Activated naive CD8-positive, alpha-beta T cell (primary cell): ENCODE results near the gene ZNF410.
A peak's percentile ranks its signal among the peaks of the same experiment; 100 is the strongest.
"Not testable (repeated sequence)": the region's sequence is repeated elsewhere in the genome, so short reads cannot be mapped to it uniquely, and the experiment has no call there.

Source experiments
- H3K27ac Mint-ChIP-seq: one replicate; pipeline ENCODE4 v1.8.0; 2021; ENCODE audit warnings: mixed read lengths
- H3K27me3 Mint-ChIP-seq: one replicate; pipeline ENCODE4 v1.8.0; 2021; ENCODE audit warnings: mixed read lengths
- H3K36me3 Mint-ChIP-seq: one replicate; pipeline ENCODE4 v1.8.0; 2021; ENCODE audit warnings: mixed read lengths
- H3K4me1 Mint-ChIP-seq: one replicate; pipeline ENCODE4 v1.8.0; 2021; ENCODE audit warnings: low read depth, mixed read lengths
- H3K4me3 Mint-ChIP-seq: one replicate; pipeline ENCODE4 v1.8.0; 2021; ENCODE audit warnings: mild to moderate bottlenecking, mixed read lengths
- H3K9me3 Mint-ChIP-seq: one replicate; pipeline ENCODE4 v1.8.0; 2021; ENCODE audit warnings: low read depth, mixed read lengths

The ZNF410 gene

DNA sequence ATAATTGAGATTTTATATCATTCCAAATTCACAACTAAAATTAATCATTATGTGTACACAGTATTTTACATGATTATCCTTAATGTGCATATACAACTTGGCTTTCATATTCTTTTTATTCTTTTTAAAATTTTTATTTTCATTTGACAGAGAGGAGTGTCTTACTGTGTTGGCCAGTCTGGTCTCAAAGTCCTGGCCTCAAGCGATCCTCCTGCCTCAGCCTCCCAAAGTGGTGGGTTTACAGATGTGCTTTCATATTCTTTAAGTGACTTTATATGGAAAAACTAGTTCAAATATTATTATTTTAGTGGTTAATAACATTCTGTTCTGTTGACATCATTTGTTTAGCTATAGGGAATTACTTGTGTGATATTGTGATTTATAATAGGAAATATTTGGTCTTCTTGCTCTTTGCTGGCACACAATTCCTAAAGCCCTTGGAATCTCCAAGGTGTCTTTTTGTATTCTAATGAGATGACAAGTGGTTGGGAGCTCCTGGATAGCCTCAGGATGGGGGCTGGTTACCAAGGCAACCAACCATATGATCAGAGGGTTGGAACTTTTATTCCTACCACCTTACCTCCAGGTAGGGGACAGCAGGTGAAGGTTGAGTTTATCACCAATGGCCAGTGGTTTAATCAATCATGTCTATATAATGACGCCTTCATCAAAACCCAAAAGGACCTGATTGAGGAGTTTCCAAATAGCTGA lies 16.0 kb upstream of the ZNF410 start:
- Mint-ChIP-seq H3K4me3 (no peak overlapping the region), H3K9me3 (no peaks in the 10 kb centered on the region), H3K27ac (no peak overlapping the region), H3K4me1 (no peaks in the 10 kb centered on the region), H3K27me3 (no peaks in the 10 kb centered on the region), H3K36me3 (peaks cover 2% of the 10 kb centered on the region)

DNA sequence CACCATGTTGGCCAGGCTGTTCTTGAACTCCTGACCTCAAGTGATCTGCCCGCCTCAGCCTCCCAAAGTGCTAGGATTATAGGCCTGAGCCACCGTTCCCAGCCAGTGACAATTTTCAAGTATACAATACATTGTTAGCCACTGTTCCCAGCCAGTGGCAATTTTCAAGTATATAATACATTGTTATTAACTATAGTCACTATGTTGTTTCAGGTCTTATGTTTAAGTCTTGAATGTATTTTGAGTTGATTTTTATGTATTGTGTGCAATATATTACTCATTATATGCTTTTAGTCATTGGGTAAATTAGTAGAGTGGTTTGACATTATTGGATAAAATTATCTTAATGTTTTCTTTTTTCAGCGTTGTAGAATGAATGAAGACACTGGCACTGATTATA lies 13.0 kb upstream of the ZNF410 start:
- Mint-ChIP-seq H3K9me3 (no peaks in the 10 kb centered on the region), H3K36me3 (peaks cover 2% of the 10 kb centered on the region), H3K4me1 (no peaks in the 10 kb centered on the region), H3K27ac (no peak overlapping the region), H3K27me3 (no peaks in the 10 kb centered on the region), H3K4me3 (no peak overlapping the region)

DNA sequence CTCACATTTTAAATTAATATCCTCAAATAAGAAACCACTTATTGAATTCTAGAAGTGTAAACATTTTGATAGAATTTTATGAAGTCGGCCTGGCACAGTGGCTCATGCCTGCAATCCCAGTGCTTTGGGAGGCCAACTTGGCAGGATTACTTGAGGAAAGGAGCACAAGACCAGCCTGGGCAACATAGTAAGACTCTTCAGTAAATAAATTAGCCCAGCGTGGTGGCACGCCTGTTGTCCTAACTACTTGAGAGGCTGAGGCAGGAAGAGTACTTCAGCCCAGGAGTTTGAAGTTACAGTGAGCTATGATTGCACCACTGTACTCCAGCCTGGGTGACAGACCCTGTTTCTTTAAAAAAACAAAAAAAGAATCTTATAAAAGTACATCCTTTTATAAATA lies 8.9 kb upstream of the ZNF410 start:
- Mint-ChIP-seq H3K36me3 (no peaks in the 10 kb centered on the region), H3K9me3 (no peaks in the 10 kb centered on the region), H3K4me1 (no peaks in the 10 kb centered on the region), H3K4me3 (no peak overlapping the region), H3K27me3 (no peaks in the 10 kb centered on the region), H3K27ac (no peak overlapping the region)

DNA sequence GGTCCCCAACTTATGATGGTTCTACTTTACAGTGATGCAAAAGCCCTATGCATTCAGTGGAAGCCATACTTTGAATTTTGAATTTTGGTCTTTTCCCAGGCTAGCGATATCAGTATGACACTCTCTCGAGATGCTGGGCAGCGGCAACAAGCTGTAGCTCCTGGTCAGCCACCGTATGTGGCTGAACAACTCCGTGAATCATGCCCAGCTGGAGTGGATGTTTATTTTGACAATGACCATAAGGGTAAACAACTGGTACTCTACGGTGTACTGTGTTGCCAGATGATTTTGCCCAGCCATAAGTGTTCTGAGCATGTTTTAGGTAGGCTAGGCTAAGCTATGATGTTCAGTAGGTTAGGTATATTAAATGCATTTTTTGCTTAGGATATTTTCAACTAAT lies 8.2 kb upstream of the ZNF410 start:
- H3K27me3 Mint-ChIP-seq = no peaks in the 10 kb centered on the region
- H3K36me3 Mint-ChIP-seq = no peaks in the 10 kb centered on the region
- no peak overlapping the region for H3K4me3 Mint-ChIP-seq
- H3K9me3 Mint-ChIP-seq = no peaks in the 10 kb centered on the region
- no peak overlapping the region for H3K27ac Mint-ChIP-seq
- H3K4me1 Mint-ChIP-seq = no peaks in the 10 kb centered on the region

DNA sequence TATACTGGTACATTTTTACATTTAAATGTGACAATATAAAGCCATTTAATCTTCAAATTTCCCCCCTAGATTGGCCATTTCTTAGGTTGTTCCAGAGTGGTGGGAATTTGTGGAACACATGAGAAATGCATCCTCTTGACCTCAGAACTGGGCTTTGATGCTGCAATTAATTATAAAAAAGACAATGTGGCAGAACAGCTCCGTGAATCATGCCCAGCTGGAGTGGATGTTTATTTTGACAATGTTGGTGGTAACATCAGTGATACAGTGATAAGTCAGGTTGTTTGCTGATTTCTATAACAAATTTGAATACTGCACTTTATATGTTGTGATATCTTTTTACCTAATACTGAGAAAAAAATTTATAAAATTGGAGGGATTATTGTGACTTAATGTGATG lies 7.6 kb upstream of the ZNF410 start:
- H3K27ac Mint-ChIP-seq = no peak overlapping the region
- H3K36me3 Mint-ChIP-seq = no peaks in the 10 kb centered on the region
- H3K27me3 Mint-ChIP-seq = no peaks in the 10 kb centered on the region
- H3K4me3 Mint-ChIP-seq = no peak overlapping the region
- peaks cover 2% of the 10 kb centered on the region for H3K4me1 Mint-ChIP-seq
- H3K9me3 Mint-ChIP-seq = no peaks in the 10 kb centered on the region

DNA sequence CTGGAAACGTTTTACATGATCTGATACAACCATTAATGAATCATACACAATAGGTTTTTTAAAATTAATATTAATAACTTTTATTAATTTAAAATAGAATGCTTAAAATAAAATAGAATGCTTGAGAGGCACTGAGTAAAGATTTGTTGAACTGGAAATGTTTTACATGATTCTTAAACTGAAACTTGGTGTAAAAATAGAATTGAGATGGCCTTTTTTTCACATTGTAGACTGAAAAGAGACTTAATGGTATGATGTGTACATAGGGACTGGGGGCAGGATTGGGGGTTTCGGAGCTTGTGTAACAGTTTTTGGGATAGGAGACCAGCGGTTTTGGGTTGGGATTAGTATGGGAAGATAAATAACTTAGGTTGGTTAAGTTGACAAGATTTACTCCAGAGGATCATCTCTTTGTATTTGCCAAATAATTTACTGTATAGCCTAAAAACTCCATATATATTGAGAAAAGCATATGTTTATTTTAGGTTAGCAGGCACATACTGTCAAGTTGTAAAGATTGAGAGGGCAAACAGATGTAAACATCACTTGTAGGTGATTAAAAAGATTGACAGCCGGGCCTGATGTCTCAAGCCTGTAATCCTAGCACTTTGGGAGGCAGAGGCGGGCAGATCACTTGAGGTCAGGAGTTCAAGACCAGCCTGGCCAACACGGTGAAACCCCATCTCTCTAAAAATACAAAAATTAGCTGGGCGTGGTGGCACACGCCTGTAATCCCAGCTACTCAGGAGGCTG lies 2.0 kb upstream of the ZNF410 start:
- peak overlapping the region; percentile 28 for H3K27ac Mint-ChIP-seq

DNA sequence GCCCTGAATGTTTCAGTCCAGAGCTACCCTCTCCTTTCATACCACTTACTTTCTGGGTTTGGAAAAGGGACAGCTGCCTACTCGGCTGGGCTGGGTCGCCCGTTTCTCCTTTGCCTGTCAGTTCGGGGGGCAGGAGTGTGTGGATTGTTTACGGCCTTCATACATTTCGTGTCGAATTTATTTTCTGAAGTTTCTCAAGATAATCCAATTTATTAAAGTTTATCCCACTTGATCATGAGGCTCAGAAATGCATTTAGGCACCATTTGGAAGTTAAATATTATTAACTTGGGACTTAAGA lies 608 bp downstream of the ZNF410 start:
- peaks cover 2% of the 10 kb centered on the region for H3K36me3 Mint-ChIP-seq
- peak overlapping the region; percentile 85 for H3K27ac Mint-ChIP-seq
- H3K9me3 Mint-ChIP-seq = no peaks in the 10 kb centered on the region
- H3K4me3 Mint-ChIP-seq = peak overlapping the region; percentile 98
- H3K4me1 Mint-ChIP-seq = peaks cover 49% of the 10 kb centered on the region
- no peaks in the 10 kb centered on the region for H3K27me3 Mint-ChIP-seq

More for the DNA sequence above, 2.0 kb upstream of the ZNF410 start:
- Mint-ChIP-seq H3K27me3 (no peaks in the 10 kb centered on the region), H3K9me3 (no peaks in the 10 kb centered on the region), H3K4me3 (peak overlapping the region; percentile 74), H3K36me3 (peaks cover 2% of the 10 kb centered on the region), H3K4me1 (peaks cover 41% of the 10 kb centered on the region)

DNA sequence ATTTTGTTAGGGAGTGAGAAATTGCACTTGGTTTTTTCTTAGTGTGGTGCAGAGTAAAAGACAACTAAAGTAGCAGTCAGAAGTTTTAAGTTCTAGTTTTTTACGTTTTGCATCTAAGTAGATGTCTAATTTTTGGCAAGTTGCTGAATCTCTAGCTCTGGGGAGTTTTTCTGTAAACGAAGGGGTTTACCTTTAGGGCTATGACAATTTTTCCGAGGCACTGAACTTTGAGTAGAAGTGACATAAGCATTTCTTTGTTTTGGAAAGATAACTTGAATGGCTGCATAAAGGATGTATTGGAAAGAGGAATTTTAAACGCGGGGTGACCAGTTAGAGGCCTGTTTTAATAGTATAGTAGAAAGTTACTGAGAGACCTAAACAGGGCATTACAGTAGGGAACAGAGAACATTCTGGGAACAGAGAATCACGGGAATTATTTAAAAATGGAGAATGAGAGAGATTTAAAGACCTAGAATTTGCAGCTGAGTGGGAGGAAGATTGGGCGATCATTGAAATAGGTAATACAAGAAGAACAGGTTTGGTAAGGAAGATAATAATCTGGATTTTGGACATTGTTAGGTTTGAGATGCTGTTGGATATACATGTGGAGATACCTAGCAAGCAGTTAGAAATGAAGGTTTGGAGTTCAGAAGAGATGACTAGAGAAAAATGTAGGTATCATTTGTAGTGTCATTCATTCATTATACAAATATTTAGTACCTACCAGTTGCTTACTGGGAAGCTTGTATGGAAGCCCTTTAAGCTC lies 1.2 kb downstream of the ZNF410 start:
- Mint-ChIP-seq H3K9me3 (no peaks in the 10 kb centered on the region), H3K36me3 (peaks cover 2% of the 10 kb centered on the region), H3K27me3 (no peaks in the 10 kb centered on the region), H3K4me1 (peaks cover 49% of the 10 kb centered on the region), H3K27ac (peak overlapping the region; percentile 85), H3K4me3 (peak overlapping the region; percentile 98)

DNA sequence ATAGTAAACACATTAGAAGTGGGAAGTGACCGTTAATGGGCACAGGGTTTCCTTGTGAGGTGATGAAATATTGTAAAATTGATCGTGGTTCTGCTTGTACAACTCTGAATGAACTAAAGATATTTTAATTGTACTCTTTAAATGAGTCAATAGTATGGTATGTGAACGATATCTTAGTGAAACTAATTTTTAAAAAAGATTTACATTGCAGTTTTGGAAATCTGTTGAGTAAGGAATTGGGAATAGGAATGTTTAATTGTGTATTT lies 1.7 kb downstream of the ZNF410 start:
- Mint-ChIP-seq H3K4me1 (peaks cover 49% of the 10 kb centered on the region), H3K27me3 (no peaks in the 10 kb centered on the region), H3K4me3 (peak overlapping the region; percentile 98), H3K36me3 (peaks cover 2% of the 10 kb centered on the region), H3K27ac (peak overlapping the region; percentile 85), H3K9me3 (no peaks in the 10 kb centered on the region)

DNA sequence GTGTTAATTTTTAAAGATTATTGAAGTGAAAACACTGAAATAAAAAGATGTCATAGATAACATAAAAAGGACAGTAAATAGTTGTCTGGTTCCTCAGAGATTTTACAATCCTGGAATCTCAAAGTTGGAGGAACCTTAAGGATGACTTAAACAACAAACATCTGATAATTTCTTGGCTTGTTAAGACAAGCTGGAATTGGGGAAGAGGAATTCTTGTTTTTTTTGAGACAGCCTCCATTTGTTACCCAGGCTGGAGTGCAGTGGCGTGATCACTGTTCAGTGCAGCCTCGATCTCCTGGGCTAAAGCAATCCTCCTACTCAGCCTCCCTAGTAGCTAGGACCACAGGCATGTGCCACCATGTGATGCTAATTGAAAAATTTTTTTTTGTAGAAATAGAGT lies 2.3 kb downstream of the ZNF410 start:
- Mint-ChIP-seq H3K4me1 (peaks cover 48% of the 10 kb centered on the region), H3K36me3 (peaks cover 2% of the 10 kb centered on the region), H3K9me3 (no peaks in the 10 kb centered on the region), H3K27me3 (no peaks in the 10 kb centered on the region), H3K27ac (peak overlapping the region; percentile 85), H3K4me3 (peak overlapping the region; percentile 98)

DNA sequence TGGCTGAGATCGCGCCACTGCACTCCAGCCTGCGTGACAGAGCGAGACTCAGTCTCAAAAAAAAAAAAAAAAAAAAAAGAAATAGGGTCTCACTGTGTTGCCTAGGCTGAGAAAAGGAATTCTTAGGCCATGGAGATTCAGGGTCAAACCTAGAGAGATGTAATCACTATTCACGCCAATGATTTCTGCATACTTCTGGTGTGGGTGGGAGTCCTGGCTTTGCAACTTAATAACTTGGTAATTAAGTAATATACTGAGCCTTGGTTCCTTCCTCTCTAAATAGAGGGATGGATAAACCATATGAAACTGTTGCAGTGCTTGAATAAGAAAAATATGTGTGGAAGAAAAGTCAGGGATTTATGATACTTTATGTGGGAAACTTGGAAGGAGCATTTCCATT lies 2.7 kb downstream of the ZNF410 start:
- Mint-ChIP-seq H3K27me3 (no peaks in the 10 kb centered on the region), H3K36me3 (peaks cover 2% of the 10 kb centered on the region), H3K4me1 (peaks cover 48% of the 10 kb centered on the region), H3K4me3 (peak overlapping the region; percentile 52), H3K27ac (peak overlapping the region; percentile 74), H3K9me3 (no peaks in the 10 kb centered on the region)

DNA sequence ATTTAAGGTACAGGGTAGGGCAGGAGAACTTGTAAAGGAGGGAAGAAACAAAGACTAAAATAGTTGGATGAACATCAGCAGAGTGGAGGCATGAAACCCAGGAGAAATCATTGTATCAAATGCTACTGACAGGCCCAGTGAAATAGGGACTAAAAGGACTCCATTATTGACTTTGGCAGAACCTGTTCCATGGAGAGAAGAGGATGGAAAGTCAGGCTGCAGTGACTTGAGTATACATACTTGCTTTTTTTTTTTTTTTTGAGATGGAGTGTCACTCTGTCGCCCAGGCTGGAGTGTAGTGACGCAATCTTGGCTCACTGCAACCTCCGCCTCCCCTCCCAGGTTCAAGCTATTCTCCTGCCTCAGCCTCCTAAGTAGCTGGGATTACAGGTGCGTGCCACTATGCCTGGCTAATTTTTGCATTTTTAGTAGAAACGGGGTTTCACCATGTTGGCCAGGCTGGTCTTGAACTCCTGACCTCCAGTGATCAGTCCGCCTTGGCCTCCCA lies 7.6 kb downstream of the ZNF410 start:
- not testable (repeated sequence) for H3K9me3 Mint-ChIP-seq, H3K27me3 Mint-ChIP-seq, H3K36me3 Mint-ChIP-seq, H3K27ac Mint-ChIP-seq, H3K4me3 Mint-ChIP-seq
- H3K4me1 Mint-ChIP-seq = peaks cover 16% of the 10 kb centered on the region

DNA sequence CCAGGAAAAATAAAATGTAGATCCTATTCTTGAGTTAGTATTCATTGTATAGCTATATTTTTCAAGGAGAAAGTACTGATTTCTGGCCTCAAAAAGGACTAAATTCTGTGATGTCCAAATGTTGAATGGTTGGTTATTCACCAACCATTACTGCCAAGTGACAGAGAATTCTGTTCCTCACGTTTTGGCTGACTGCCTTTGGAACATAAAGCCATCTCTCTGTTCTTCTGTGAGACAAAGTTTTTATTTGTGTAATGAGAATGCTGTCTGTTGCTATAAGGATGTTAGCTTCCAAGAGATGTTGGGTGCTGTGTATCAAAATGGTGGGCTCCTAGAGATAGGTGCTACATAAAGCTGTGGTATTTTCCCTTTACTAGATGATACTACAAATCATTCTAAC lies 9.3 kb downstream of the ZNF410 start:
- Mint-ChIP-seq H3K36me3 (no peaks in the 10 kb centered on the region), H3K9me3 (no peaks in the 10 kb centered on the region), H3K4me3 (no peak overlapping the region), H3K4me1 (peaks cover 6% of the 10 kb centered on the region), H3K27me3 (no peaks in the 10 kb centered on the region), H3K27ac (no peak overlapping the region)

DNA sequence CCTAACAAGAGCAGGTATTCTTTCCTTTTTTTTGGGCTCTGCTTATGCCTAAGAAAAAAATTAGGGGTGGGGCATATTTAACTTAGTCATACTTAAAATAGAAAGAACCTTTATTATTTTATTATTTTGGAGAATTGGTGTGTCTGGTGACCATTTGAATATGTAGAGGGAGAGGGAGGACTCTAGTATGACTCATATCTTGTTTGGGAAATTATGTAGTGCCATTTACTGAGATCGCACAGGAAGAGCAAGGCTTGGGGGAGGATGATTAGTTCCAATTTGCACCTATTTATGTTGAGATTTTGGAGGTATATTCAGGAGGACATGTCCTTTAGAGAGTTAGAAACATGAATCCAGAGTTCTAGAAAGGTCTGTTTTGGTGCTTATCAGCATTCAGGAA lies 9.9 kb downstream of the ZNF410 start:
- Mint-ChIP-seq H3K9me3 (no peaks in the 10 kb centered on the region), H3K27ac (peak overlapping the region; percentile 46), H3K36me3 (no peaks in the 10 kb centered on the region), H3K4me1 (peaks cover 6% of the 10 kb centered on the region), H3K4me3 (no peak overlapping the region), H3K27me3 (no peaks in the 10 kb centered on the region)

DNA sequence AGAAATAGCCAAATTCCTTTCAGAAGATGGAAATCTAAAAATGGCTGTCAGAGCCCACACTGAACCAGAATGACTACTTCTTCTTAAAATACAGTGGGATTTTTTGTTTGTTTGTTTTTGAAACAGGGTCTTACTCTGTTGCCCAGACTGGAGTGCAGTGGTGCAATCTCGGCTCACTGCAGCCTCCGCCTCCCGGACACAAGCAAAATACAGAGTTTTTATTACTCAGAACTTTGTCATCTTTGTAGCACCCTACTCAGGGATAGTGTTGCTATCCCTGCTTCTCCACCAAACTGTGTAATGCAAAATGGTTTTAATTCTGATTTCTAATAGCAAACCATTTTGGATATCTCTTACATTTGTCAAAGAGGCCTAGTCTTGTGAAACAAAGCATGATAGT lies 16.4 kb downstream of the ZNF410 start:
- Mint-ChIP-seq H3K4me3 (no peak overlapping the region), H3K9me3 (no peaks in the 10 kb centered on the region), H3K27ac (no peak overlapping the region), H3K4me1 (peaks cover under 1% of the 10 kb centered on the region), H3K36me3 (peaks cover 8% of the 10 kb centered on the region), H3K27me3 (no peaks in the 10 kb centered on the region)
